ENCODE data around the gene SNRPB.
A peak's percentile ranks its signal among the peaks of the same experiment; 100 is the strongest.
"Not testable (repeated sequence)": the region's sequence is repeated elsewhere in the genome, so short reads cannot be mapped to it uniquely, and the experiment has no call there.

The SNRPB gene

GRCh38 chr20:2470423-2471193 is at the start of gene SNRPB:
Gene SNRPB (minus strand): TSS chr20:2470789. CDS start chr20:2470690, 99 bp downstream.
- peak; percentile 98 for DNase-seq

GRCh38 chr20:2519115-2519809 is 48.7 kb upstream of the SNRPB start:
- no peak for DNase-seq

- DNase-seq: no peak
These were observed 48.0 kb upstream of the SNRPB start for GRCh38 chr20:2518558-2518957.

- no peak for DNase-seq
These were observed 47.5 kb upstream of the SNRPB start for GRCh38 chr20:2518096-2518495.

GRCh38 chr20:2516399-2516798 is 45.8 kb upstream of the SNRPB start:
- DNase-seq: no peak

GRCh38 chr20:2515203-2515602 is 44.6 kb upstream of the SNRPB start:
- DNase-seq: no peak

GRCh38 chr20:2509794-2510193 is 39.2 kb upstream of the SNRPB start:
- no peak for DNase-seq

GRCh38 chr20:2509468-2509781 is 38.8 kb upstream of the SNRPB start:
- DNase-seq: no peak

- DNase-seq: peak; percentile 83
These were observed 38.3 kb upstream of the SNRPB start, which contains the start of gene ZNF343 for GRCh38 chr20:2508631-2509467. Gene ZNF343 (minus strand): TSS chr20:2508915. CDS start chr20:2493895, 15,020 bp downstream.

GRCh38 chr20:2507875-2508630 is 37.5 kb upstream of the SNRPB start:
- no peak for DNase-seq

GRCh38 chr20:2507464-2507863 is 36.9 kb upstream of the SNRPB start:
- no peak for DNase-seq

- not testable (repeated sequence) for DNase-seq
These were observed 35.8 kb upstream of the SNRPB start for GRCh38 chr20:2506426-2506825.

GRCh38 chr20:2504803-2505202 is 34.2 kb upstream of the SNRPB start:
- DNase-seq: not testable (repeated sequence)

- not testable (repeated sequence) for DNase-seq
These were observed 32.3 kb upstream of the SNRPB start for GRCh38 chr20:2502808-2503384.

- no peak for DNase-seq
These were observed 15.1 kb upstream of the SNRPB start for GRCh38 chr20:2485661-2486060.

GRCh38 chr20:2485080-2485479 is 14.5 kb upstream of the SNRPB start:
- no peak for DNase-seq

- DNase-seq: no peak
These were observed 12.9 kb upstream of the SNRPB start for GRCh38 chr20:2483504-2483903.

- no peak for DNase-seq
These were observed 9.8 kb upstream of the SNRPB start for GRCh38 chr20:2480381-2480780.

- no peak for DNase-seq
These were observed 6.4 kb upstream of the SNRPB start for GRCh38 chr20:2476742-2477615.

GRCh38 chr20:2475850-2476741 is 5.5 kb upstream of the SNRPB start:
- DNase-seq: no peak

All from activated CD4-positive, alpha-beta T cell treated with anti-CD3 and anti-CD28 coated beads for 48 hours (primary cell).